NCI-H2196 (cell line): ENCODE data around the gene PRPF18.

ENCODE experiments used
- DNase-seq: peaks from one replicate; lab custom pipeline; 2025; ENCODE audit not compliant: unreplicated experiment; lab: John Stamatoyannopoulos, UW

The PRPF18 gene

DNA sequence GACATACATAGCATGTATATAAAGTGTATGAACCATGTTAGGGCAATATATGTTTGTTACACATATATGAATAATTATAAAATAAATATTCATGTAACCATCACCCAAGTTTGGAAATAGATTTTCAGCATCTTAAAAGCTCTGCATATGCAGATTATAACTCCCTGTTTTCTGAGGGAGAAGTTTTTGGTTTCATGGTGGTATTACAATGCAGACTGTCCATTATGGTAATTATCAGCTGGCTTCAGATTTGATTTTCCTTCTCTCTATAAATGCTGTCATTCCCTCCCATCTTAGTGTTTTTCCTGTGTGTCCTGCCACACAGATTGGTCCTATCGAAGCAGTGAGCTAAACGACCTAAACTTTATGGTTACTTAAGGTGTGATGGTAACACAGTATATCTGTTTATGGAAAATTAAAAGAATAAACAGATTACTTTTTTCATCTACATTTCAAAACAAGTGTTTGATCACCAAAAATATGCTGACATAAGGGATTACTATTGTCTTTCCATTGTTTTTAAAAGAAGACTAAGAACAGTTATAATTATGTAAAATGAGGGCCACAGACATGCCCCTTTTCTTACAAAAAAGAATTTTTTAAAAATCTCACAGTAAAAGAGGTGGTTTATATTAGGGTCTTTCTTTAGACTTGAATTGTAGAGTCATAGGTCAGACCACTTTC lies 17.7 kb downstream of the PRPF18 start:
- DNase-seq, result no peak

DNA sequence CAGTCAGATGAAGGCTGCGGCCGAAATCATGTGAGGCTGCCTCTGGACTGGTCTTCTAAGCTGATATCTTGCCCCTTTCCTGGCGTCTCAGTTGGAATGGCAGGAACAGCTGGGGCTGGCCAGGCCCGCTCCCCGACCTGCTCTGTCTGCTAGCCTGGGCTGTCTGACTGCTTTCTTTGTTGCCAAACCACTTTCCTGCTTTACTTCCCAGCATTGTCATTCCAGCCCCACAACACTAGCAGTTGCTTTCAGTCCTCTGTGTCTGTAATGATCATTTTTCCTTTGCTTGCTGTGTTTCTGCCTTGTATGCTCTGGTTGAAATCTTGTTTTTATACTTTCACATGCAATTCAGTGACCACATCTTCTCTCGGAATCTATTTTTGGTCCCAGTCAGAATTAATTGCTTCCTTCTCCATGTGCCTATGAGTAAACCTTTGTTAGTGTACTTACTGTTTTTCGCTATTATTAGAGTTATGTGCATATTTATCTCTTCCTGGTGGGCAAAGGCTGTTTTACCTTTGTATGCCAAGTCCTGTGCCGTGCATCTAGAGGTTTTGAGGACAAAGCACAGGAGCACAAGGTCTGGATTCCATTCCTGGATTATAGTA lies 21.6 kb downstream of the PRPF18 start:
- DNase-seq, result no peak

DNA sequence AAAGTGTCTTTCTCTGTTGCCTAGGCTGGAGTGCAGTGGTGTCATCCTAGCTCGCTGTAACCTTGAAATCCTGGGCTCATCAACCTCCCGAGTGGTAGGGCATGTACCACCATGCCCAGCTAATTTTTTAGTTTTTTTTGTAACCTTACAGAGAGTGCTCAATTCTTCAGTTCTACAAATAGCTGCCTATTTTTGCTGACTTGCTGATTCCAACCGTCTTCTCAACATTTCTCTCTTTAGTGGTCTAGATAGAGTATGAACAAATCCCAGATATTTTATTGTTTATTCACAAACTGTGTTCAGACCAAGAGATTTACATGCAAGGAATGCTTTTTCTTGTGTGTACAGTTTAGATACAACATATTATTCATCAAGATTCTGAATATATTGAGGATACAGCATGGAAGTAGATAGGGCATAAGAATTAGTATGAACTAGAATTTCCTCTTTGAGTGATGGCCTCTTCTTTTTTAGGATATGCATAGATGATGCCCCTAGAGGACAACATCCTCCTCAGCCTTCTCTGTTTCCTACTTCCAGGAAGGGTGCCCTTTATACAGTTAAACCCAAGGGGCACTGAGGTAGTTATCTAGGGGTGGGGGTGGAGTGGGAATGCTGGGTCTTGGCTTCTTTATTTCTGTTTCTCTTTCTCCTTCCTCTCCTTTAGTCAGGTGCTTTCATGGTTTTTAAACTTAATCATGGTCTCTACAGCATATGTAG lies 26.0 kb downstream of the PRPF18 start:
- no peak for DNase-seq

DNA sequence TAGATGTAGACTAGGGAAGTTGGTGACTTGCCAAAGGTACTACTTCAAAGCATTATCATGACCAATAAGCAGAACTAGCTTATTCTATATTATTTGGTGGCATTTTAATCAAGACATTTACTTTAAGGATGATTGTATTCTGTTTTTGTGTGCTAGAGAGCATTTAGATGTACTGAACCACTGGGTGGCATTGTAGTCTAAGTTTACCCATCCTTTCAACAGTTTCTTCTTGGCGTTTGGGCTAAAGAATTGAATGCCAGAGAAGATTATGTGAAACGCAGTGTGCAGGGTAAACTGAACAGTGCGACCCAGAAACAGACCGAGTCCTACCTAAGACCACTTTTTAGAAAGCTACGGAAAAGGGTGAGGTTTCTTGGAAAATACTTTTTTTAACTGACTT lies 26.8 kb downstream of the PRPF18 start:
- DNase-seq, result no peak

DNA sequence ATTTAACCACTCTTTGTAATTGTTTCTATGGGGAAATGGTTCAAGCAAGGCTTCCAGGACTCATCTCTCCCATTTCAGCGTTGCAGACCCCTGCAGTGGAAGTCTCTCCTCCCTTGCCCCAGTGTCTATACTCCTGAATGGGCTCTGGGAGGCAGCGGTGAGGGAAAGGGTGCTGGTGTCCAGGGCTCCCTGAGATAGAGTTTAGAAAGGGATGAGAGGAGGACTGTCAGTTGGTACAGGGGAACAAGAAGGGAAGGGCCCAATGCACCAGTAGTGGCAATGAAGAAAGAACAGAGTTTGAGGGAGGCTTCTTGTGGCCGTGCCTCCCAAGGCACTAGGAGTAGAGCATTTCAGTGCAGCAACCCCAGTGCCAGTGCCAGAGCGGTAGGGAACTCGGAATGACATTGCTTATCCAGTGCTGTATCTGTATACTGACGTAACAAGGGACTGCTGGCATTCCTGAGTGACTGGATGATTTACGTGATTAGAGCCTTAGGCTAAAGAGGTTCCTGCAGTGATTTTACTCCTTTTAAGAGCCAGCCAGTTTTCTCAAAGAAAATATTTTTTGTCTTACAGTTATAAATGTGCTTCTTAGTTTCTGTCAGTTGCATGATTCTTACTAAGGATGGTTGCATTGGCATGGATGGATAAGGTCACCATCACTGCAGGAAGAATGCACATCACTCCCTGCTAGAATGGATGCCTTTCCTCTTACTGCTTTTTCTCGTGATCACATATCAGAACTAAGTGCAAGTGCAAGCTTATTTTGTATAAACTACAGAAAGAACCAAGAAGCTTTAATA lies 28.0 kb downstream of the PRPF18 start:
- DNase-seq, result no peak

DNA sequence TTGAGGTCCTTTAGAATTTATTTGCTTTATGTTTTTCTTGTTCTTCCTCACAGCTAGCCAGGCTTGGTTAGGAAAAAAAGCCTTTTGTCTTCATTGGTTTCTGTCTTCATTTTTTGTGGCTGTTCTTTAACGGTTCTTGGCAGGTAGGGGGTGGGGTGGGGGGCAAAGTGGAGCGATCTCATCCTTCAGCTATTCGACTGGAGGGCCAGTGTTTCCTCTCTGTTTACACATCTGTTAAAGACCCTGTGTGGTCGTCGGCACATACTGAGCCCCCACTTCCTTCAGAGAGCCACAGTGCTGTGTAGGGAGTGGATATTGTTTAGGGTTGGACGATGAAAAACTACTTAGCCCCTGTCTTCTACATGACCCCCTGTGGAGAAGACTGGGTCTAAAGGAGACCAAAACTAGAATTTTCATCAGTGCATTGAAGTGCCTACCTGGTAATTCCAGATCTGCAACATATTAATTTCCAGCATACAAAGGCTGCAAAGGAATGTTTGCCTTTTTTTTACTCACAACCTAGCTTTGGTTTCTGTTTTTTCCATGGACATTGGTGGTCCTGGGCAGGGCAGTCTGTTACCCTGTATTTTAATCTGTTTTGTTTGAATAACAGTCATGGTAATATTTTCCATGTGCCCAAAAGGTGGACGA lies 29.0 kb downstream of the PRPF18 start:
- no peak for DNase-seq

DNA sequence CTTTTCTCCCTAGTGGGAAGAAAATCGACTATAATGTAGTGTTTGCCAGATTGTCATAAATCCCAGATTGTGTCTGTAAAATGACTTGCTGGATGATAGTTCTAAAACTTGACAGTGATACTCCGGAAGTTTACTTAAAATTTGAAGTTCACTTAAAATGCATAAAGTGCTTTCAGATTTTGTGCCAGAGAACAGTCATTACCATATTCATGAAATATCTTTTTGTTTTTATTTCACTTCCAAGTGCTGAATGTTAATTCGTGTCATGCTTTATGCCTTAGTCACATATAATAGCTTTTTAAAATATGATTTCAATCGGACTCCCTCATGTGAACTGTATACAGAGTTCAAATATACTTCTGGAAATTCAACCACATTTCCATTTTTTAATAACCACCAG lies 30.4 kb downstream of the PRPF18 start:
- no peak for DNase-seq

DNA sequence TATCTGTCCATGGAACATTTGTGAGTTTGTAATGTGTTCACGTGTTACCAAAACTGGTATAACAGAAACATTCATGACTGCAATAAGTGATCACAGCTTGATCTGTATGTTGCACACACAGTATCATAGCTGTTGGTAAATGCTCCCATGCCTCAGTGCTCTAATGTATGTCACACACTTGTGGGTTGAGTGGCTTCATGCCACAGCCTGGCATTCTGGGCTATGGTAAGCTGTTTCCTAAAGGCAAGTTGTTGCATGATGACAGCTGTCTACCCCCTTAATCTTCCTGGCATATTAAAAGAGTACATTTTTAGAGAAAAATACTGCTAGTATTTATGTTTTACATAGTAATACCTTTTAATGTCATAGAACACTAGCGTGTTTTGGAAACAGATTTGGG lies 35.2 kb downstream of the PRPF18 start:
- no peak for DNase-seq

DNA sequence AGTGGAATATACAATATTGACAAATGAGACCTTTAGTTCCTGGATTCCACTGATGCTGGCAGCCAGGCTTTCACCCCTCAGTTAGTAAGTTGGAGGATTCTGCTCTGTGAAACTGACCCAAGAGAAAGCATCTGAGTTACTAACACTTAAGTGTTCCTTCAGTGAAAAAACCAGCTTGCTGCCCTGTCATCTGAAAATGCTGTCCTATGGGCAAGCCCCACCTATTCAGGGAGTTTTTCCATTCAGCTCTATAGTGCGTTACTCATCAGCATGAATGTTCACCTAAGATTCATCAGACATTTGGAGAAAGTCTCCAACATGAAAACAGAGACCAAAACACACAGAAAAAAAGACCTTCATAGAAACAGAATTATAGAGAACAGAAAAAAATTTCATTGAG lies 37.9 kb downstream of the PRPF18 start:
- DNase-seq, result no peak

DNA sequence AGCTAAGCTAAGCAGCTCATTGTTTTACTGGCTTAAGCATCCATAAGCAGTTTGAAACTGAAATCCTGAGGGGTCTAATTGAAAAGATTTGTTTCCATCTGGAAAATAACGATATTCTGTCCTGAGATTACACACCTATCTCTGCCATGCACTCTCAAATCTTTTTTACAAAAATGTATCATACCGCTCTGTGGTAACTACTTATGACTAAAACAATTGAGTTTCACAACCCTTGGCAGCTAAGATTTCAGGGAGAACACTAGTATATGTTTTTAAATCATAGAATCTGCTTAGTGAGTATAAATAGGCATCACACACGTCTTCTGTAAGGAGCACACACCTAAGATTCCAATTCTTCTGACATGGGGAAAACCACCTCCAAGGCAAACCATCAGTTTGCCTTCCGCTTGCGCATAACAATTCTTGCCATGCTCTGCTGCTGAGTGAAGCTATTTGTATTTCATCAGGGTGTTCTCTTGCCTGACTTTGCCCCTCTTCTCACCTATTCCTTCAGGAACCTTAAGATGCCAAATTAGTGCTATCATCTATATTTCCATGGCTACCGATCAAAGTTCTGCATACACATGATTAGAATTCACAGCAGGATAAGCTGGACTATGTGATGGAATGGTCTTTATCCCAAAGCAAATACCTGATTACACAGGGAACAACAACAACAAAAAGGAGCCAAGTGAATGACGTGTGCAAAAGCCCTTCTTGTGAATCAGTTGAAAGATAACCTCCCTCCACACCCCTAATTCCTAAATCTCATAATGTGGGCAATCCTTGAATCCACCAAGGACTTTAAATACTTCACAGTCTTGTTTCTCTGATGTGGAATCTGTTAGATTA lies 40.9 kb downstream of the PRPF18 start:
- no peak for DNase-seq

DNA sequence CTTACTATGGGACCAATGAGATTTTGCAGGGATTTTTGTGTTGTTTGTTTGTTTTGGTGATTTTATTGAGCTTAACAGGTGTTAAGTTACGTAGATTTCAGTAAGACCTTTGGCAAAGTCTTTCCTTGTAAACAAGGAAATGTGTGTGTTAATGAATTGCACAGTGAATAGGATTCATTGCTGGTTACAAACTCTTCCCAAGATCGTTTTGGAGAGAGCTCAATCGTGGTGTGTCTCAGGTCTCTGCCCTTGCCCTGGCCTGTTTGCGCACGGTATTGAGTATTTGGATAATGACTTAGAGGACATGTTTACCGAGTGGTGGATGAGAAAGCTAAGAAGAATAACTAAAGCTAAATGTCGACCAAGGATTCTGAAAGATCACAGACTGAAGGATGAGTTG lies 41.9 kb downstream of the PRPF18 start:
- DNase-seq, result peak; percentile 3

DNA sequence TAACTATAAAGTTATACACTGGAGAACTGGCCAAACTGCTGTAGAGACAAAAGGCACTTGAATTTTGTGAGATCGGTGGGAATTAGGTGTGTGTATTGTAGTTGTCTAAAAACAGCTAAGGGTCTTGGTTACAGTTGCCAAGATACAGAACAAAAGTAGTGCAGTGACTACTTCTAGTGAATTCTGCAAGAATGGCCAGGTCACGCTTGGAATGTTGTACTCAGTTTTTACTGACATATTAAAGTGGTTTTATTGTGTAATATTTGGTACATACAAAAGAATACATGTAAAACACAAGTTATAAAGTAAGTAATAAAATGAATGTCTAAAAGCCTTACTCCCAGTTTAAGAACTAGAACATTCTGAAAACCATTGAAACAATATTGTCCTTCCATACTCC lies 42.4 kb downstream of the PRPF18 start:
- no peak for DNase-seq

DNA sequence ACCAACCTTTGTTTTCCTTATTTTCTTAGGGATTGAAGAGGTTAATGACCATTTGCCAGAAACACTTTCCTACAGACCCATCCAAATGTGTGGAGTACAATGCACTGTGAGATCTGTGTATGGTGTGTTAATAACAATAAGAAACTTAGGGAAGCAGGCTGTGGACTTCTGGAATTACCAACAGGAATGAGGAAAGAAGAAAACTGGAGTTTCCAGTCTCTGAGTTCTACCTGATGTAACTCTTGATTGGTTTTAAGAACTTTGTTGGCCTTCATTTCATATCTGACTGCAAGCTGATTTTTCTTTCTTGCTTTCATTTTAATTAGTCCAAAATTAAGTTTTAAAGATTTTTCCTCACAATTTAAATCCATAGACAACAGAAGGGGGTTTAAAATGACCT lies 43.5 kb downstream of the PRPF18 start:
- DNase-seq, result no peak

DNA sequence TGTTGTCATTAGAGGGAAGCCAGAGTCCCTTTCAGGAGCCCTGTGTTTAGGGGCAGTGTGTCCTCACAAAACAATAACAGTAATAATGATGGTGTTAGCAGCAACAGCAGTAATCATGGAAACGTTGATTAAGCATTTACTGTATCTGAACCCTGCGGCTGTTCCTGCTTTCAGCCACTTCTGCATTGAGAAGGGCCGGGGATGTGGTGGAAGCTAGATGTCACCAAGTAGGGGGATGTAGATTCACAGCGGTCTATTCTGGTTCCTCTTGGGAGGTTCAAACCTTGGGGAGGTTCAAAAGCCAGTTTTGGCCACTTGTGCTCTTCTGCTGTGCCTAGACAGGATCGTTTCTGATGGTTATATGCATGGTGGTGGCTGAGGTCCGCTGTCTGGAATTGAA lies 44.8 kb downstream of the PRPF18 start:
- DNase-seq, result no peak

DNA sequence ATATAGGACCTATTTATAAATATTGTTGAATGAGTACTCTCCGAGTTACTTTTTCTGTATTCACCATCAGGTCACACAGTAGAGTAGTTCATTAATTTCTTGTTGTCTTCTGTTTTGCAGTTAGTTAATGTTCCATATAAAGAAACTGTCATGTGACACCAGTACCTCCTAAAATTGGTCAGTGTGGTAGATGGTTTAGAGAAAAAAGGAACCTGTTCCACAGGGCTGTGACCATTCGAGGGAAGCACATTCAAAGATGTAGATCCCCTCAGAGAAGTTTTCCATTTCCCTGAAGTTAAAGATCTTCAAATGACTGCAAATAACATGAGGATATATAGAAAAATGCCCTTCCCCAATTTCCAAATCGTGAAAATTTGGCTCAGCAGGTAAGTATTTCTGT lies 45.7 kb downstream of the PRPF18 start:
- DNase-seq, result no peak

DNA sequence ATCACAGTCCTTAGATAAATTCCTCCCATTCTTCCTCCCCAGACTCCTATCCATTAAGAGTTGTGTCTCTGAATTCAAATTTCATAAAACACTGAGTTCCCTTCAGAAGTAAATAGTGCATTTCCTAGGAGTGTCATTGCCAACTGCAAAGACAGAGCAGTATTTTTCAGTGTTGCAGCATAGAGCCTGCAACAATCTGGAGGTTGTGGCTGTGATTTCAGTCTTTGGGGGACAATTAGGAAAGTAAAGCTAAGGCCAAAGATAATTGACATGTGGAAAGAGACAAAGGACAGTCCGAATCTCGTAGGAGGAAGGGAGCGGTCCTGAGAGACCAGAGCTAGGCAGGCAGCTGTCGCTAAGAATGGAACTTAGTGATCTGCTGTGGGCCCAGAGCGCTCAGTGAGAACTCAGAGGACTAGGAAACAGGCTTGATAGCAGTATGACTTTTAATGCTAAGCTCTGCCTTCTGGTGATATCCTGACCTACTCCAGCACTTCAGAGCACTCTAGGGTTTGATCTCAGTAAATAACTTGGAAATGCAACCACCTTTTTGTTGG lies 46.2 kb downstream of the PRPF18 start:
- DNase-seq, result no peak

DNA sequence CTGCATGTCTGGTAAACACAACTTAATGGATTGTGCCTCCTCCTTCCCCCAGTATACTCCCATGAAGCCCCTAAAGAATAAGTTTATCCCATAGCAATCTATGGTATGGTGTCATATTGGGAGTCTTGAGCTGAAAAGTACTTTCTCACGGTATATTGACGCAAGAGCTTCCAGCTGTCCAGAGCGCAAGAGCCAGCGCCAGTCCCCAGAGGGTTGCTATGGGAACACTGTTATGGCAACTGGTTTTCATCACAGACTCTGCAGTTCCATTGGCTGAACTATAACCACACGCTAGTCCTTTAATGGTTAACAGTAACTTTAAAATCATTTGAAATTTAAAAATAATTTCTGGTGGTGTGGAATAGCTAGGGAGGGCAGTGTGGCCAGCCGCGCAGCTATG lies 46.9 kb downstream of the PRPF18 start:
- DNase-seq, result no peak

DNA sequence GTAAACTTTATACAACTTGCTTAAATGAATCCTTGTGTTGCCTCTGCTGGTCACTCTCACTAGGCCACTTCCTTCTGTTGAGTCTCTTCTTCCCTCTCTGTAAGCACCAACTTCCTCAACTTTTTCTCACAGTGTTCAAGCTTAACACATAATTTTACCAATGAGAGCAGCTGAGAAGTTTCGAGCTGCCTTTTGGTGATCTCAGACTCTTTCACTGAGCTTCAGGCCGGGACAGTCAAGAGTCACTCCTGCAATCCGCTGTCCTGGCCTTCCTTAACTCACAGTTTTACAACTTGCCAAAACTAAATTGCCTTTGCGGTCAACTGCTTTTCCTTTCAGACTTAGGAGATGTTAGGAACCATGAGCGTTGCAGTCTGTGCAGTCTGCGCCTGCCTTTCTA lies 47.4 kb downstream of the PRPF18 start:
- no peak for DNase-seq

DNA sequence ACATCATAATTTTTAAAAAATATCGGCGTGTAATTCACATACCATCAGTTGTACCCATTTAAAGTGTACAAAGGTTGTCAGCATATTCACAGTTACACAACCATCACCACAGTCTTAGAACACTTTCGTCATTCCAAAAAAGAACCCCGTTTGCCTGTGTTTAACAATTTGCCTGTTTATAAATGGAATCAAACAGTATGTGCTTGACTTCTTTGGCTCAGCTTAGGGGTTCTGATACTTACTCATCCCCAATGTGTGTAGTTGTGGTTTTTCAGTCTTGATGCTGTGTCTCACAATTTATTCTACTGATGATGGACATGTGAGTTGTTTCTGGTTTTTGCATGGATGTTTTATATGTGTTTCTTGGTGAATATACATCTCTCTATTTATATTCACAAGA lies 50.0 kb downstream of the PRPF18 start:
- no peak for DNase-seq

DNA sequence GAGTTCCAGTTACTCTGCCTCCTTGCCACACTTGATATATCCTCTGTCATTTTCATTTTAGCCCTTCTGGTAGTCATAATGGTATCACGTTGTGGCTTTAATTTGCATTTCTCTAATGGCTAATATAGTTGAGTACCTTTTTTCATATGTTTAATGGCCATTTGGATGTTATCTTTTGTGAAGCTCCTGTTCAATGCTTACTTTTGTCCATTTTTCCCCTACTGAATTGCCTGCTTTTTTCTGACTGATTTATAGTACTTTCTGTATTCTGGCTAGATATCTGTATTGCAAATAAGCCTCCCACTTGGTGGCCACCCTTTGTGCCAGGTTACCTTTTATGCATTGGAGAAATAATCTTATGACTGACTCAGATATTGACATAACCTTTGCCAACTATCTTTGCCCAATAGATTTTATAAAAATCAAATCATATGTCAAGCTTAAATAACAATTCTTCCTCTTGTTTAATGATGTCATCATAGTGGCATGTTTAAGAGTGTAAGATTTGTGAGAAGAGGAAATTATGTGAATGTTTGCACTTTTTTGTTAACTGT lies 50.6 kb downstream of the PRPF18 start:
- DNase-seq, result no peak
